Nephron (organoid): ENCODE results near the gene IL11RA.

Source experiments
- H3K27ac Mint-ChIP-seq, 3 experiments: 2 replicates each; pipeline ENCODE4 v1.8.0; 2020; ENCODE audit warnings: mixed read lengths in 3 of 3, mild to moderate bottlenecking in 2 of 3, moderate library complexity in 1 of 3
- H3K27me3 Mint-ChIP-seq: 2 replicates; pipeline ENCODE4 v1.8.0; 2021; ENCODE audit warnings: low read depth, mild to moderate bottlenecking, moderate library complexity, mixed read lengths
- H3K36me3 Mint-ChIP-seq: 2 replicates; pipeline ENCODE4 v1.8.0; 2020; ENCODE audit warnings: low read depth, mixed read lengths
- H3K4me1 Mint-ChIP-seq: 2 replicates; pipeline ENCODE4 v1.8.0; 2020; ENCODE audit warnings: mixed read lengths
- H3K4me3 Mint-ChIP-seq, 3 experiments: 2 replicates each; pipeline ENCODE4 v1.8.0; 2020; ENCODE audit warnings: mild to moderate bottlenecking in 3 of 3, mixed read lengths in 3 of 3, moderate library complexity in 2 of 3
- H3K9me3 Mint-ChIP-seq: 2 replicates; pipeline ENCODE4 v1.8.0; 2020; ENCODE audit warnings: mixed read lengths
- TF ChIP-seq, protein P1 (sequence below), 3 experiments: fragments of 200-600 bp; sonication (generic); IDR thresholded peaks; one replicate each; pipeline ENCODE4 v1.5.0; 2021; ENCODE audit warnings: antibody characterized with exemption in 3 of 3; ENCODE audit not compliant: unreplicated experiment in 3 of 3

IL11RA gene

DNA sequence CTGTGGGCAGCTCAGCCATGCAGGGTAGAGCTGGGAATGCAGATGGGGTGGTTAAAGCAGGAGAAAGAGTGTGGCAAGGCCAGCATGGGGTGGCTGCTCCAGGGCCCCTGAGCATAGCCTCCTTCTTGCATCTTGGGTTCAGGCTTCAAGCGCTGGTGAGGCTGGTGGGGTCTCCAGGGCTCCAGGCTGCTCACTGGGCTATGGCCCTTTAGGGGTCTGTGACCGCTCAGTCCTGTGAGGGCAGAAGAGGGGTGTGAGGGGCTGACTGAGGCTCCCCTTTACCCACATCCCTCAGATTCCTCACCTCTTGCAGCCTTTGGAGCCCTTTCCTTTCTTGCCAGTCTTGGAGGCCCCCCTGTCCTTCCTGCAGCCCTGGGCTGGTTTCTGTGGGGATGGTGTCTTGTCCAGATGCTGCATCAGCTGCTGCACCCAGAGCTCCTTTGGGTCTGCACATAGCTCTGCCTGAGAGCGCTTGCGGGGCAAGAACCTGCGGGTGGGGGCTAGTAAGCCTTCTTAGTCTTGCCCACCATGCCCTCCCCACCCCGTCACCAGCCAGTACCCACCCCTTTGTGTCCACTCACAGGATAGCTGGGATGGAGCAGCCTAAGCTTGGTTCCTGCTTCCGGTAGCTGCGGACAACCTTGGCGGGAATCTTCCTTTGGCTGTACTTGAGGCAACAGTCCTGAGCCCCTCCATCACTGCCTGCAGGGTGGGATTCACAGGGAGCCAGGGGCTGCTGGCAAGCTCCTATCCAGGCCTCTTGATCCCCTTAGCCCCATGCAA, 57.4 kb downstream of the IL11RA start:
- Mint-ChIP-seq H3K36me3 (no peaks in the 10 kb centered on the region), H3K9me3 (peaks cover 16% of the 10 kb centered on the region), H3K27me3 (no peaks in the 10 kb centered on the region), H3K27ac (peak overlapping the region in 2 of 3 experiments; percentile 86 to 87), H3K4me3 (no peak overlapping the region), H3K4me1 (peaks cover 22% of the 10 kb centered on the region)
- TF ChIP-seq, protein P1, sequence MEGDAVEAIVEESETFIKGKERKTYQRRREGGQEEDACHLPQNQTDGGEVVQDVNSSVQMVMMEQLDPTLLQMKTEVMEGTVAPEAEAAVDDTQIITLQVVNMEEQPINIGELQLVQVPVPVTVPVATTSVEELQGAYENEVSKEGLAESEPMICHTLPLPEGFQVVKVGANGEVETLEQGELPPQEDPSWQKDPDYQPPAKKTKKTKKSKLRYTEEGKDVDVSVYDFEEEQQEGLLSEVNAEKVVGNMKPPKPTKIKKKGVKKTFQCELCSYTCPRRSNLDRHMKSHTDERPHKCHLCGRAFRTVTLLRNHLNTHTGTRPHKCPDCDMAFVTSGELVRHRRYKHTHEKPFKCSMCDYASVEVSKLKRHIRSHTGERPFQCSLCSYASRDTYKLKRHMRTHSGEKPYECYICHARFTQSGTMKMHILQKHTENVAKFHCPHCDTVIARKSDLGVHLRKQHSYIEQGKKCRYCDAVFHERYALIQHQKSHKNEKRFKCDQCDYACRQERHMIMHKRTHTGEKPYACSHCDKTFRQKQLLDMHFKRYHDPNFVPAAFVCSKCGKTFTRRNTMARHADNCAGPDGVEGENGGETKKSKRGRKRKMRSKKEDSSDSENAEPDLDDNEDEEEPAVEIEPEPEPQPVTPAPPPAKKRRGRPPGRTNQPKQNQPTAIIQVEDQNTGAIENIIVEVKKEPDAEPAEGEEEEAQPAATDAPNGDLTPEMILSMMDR (IDR thresholded peaks at IDR 0.05; ENCODE audit: unreplicated experiment in 3 of 3), result no peak

DNA sequence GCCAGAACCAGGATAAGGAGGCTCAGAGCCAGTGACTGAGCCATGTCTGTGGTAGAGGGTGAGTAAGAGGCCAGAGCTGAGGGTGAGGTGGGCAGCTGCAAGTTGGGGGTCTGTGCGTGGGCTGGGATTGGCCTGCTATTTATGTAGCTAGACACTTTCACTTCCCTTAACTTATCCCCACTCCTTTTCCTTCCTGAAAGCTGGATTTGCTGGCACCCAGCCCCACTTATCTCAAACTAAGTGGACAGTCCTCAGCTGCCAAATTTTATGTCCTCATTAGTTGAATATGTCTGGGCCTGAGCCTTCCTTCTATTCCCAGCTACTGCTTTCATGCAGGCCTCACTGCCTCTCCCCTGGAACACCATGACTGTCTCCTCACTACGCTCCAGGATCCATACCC, 58.0 kb downstream of the IL11RA start, which contains the start of gene CCL21:
Gene CCL21 (minus strand): TSS at position 114 of the 400 bp plus-strand sequence. CDS start 70 bp downstream, at position 44.
- TF ChIP-seq, protein P1 (IDR thresholded peaks at IDR 0.05; ENCODE audit: unreplicated experiment in 3 of 3), result no peak
- H3K27ac Mint-ChIP-seq, result peak within 1 kb of the TSS; percentile 82 to 87 (median 86)
- peak within 1 kb of the TSS in 2 of 3 experiments; percentile 15 to 41 for H3K4me3 Mint-ChIP-seq
- H3K4me1 Mint-ChIP-seq, result peaks cover 22% of the 10 kb centered on the region
- H3K36me3 Mint-ChIP-seq, result no peaks in the 10 kb centered on the region
- H3K27me3 Mint-ChIP-seq, result no peaks in the 10 kb centered on the region
- peaks cover 16% of the 10 kb centered on the region for H3K9me3 Mint-ChIP-seq
